ENCODE measurements around the gene RBCK1. TPM values are rescaled to one million over a fixed set of nuclear protein-coding genes. Genes with fewer than 3 reads are reported as not detected.

The RBCK1 gene
- total and polyA plus RNA-seq, 2 of the 4 experiments (the other 2 are of a cell fraction): 29.9 to 84.2 TPM

- H2AFZ ChIP-seq (replicated peaks; ENCODE audit: low read length, poor library complexity): no peak overlapping the region
- POLR2A ChIA-PET (ENCODE audit: unreplicated experiment): no interaction called here
- no peak overlapping the region for H3K14ac ChIP-seq (replicated peaks; ENCODE audit: low read depth, low read length)
- no peak overlapping the region for H3K18ac ChIP-seq (ENCODE audit: low read depth, low read length)
- H3K9me3 ChIP-seq (ENCODE audit: control insufficient read depth, insufficient read depth, low read length): no peaks in the 10 kb centered on the region
- peaks cover 6 to 23% of the 10 kb centered on the region in 2 experiments for H3K79me1 ChIP-seq (ENCODE audit: low read depth in 1 of 2, low read length in 2 of 2)
- in situ Hi-C loops (cut with MboI; ENCODE audit: low sequenced_read_pairs): no loop called here
- H2BK120ac ChIP-seq (ENCODE audit: low read depth, low read length): no peak overlapping the region
- H4K5ac ChIP-seq (ENCODE audit: low read depth, low read length): no peak overlapping the region
- no peak overlapping the region for H3K9ac ChIP-seq (ENCODE audit: low read depth, low read length)
- H2BK20ac ChIP-seq (ENCODE audit: low read depth, low read length): no peak overlapping the region
- H3K4me2 ChIP-seq (ENCODE audit: low read depth, low read length): no peak overlapping the region
- no peak overlapping the region for H4K91ac ChIP-seq (ENCODE audit: insufficient read depth, low read depth, low read length)
- H4K8ac ChIP-seq (ENCODE audit: low read depth in 2 of 2, low read length in 2 of 2): no peak overlapping the region
- H4K20me1 ChIP-seq (ENCODE audit: insufficient read depth, low read length): peaks cover 9% of the 10 kb centered on the region
- H3K4me1 ChIP-seq (ENCODE audit: control insufficient read depth, insufficient read depth, low read length): peaks cover 7% of the 10 kb centered on the region
- H2BK5ac ChIP-seq (ENCODE audit: low read depth, low read length, poor library complexity, severe bottlenecking): no peak overlapping the region
- peaks cover 31% of the 10 kb centered on the region for H3K36me3 ChIP-seq (ENCODE audit: control insufficient read depth, insufficient read depth, low read length)
- no peak overlapping the region for H2AK9ac ChIP-seq (replicated peaks; ENCODE audit: low read depth, low read length, poor library complexity)
- no CpG with 5 or more reads among the region's 3 CpGs for WGBS, 2 experiments (ENCODE audit: extremely low coverage in 2 of 2, insufficient read length in 1 of 2)
- H3K56ac ChIP-seq (ENCODE audit: extremely low read depth, insufficient read depth, low read length): no peak overlapping the region
- BruUV-seq (replicated peaks): no TSS peak
- no peak overlapping the region for H3K23ac ChIP-seq (ENCODE audit: low read depth, low read length)
- H3K27ac ChIP-seq (ENCODE audit: insufficient read depth, low read length): no peak overlapping the region
- H2BK15ac ChIP-seq (ENCODE audit: low read depth, low read length): no peak overlapping the region
- no peak for TF ChIP-seq MAFK (IDR thresholded peaks at IDR 0.05; ENCODE audit: low read depth, low read length)
- TF ChIP-seq RFX5 (IDR thresholded peaks at IDR 0.05; ENCODE audit: low read depth, low read length): no peak
- TF ChIP-seq, protein P1, sequence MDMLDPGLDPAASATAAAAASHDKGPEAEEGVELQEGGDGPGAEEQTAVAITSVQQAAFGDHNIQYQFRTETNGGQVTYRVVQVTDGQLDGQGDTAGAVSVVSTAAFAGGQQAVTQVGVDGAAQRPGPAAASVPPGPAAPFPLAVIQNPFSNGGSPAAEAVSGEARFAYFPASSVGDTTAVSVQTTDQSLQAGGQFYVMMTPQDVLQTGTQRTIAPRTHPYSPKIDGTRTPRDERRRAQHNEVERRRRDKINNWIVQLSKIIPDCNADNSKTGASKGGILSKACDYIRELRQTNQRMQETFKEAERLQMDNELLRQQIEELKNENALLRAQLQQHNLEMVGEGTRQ (IDR thresholded peaks at IDR 0.05; ENCODE audit: low read depth, low read length): no peak
- TF ChIP-seq BHLHE40 (IDR thresholded peaks at IDR 0.05; ENCODE audit: low read depth, low read length): no peak
- no peak for TF ChIP-seq NFE2L2 (IDR thresholded peaks at IDR 0.05; ENCODE audit: low read depth, low read length)
- no peak for TF ChIP-seq MAZ (IDR thresholded peaks at IDR 0.05; ENCODE audit: borderline replicate concordance, low read depth, low read length)
- TF ChIP-seq, protein P2, sequence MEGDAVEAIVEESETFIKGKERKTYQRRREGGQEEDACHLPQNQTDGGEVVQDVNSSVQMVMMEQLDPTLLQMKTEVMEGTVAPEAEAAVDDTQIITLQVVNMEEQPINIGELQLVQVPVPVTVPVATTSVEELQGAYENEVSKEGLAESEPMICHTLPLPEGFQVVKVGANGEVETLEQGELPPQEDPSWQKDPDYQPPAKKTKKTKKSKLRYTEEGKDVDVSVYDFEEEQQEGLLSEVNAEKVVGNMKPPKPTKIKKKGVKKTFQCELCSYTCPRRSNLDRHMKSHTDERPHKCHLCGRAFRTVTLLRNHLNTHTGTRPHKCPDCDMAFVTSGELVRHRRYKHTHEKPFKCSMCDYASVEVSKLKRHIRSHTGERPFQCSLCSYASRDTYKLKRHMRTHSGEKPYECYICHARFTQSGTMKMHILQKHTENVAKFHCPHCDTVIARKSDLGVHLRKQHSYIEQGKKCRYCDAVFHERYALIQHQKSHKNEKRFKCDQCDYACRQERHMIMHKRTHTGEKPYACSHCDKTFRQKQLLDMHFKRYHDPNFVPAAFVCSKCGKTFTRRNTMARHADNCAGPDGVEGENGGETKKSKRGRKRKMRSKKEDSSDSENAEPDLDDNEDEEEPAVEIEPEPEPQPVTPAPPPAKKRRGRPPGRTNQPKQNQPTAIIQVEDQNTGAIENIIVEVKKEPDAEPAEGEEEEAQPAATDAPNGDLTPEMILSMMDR (conservative IDR thresholded peaks at IDR 0.05; ENCODE audit: low read depth, low read length): no peak
- no peak for TF ChIP-seq POLR2A (IDR thresholded peaks at IDR 0.05; ENCODE audit: low read depth, low read length)
- no peak for TF ChIP-seq RAD21 (IDR thresholded peaks at IDR 0.05; ENCODE audit: low read length)
- TF ChIP-seq SMC3 (IDR thresholded peaks at IDR 0.05; ENCODE audit: low read depth, low read length): no peak
- no peak for TF ChIP-seq ELK1 (IDR thresholded peaks at IDR 0.05; ENCODE audit: borderline replicate concordance, low read depth, low read length)
- no peak for TF ChIP-seq FOS (IDR thresholded peaks at IDR 0.05; ENCODE audit: low read depth, low read length)
- TF ChIP-seq CEBPB (IDR thresholded peaks at IDR 0.05; ENCODE audit: low read depth, low read length): no peak
- H2AK5ac ChIP-seq (ENCODE audit: low read depth, low read length): no peak overlapping the region
- DNase-seq (no peak), ATAC-seq (ENCODE audit: low read depth) (no peak)
- CTCF ChIA-PET: no interaction called here
- dilution Hi-C loops (cut with HindIII; ENCODE audit: low sequenced_read_pairs, unreplicated experiment): no loop called here
- intact Hi-C loops (cut with micrococcal nuclease): no loop called here
- H3K27me3 ChIP-seq (ENCODE audit: control insufficient read depth, insufficient read depth, low read length): no peaks in the 10 kb centered on the region
- H3K4me3 ChIP-seq (ENCODE audit: insufficient read depth, low read depth, low read length): no peak overlapping the region
- peaks cover 5% of the 10 kb centered on the region; the same call in 1 of the 2 replicates for H3K9me1 ChIP-seq (ENCODE audit: insufficient read depth, low read length)
- no peak overlapping the region for H3K4ac ChIP-seq (ENCODE audit: low read depth, low read length)
Observed at GRCh38 chr20:480044-480443, 71.9 kb downstream of the RBCK1 start.

Data from IMR-90 (cell line).